ENCODE results near the gene MPPE1. TPM values are rescaled to one million over a fixed set of nuclear protein-coding genes. Genes with fewer than 3 reads are reported as not detected.
A peak's percentile ranks its signal among the peaks of the same experiment; 100 is the strongest.

Gene MPPE1
- total RNA-seq, 2 experiments from 2014 or later = 62.6 to 68.3 TPM

GRCh38 chr18:11873670-11874340, 34.3 kb downstream of the MPPE1 start:
- Histone ChIP-seq H3K4me3 (ENCODE audit: low read length) (no peak overlapping the region), H3K9me3 (ENCODE audit: control insufficient read depth in 1 of 2, insufficient read depth in 1 of 2, low read length in 2 of 2) (peaks cover 0 to 6% of the 10 kb centered on the region in 2 experiments), H3K36me3 (ENCODE audit: insufficient read depth, low read length) (peaks cover 3% of the 10 kb centered on the region), H3K4me1 (ENCODE audit: insufficient read depth, low read length) (no peaks in the 10 kb centered on the region), H3K27ac (ENCODE audit: low read depth in 1 of 2, low read length in 2 of 2) (no peak overlapping the region), H3K27me3 (ENCODE audit: control insufficient read depth in 1 of 2, insufficient read depth in 2 of 2, low read length in 2 of 2) (no peaks in the 10 kb centered on the region)
- Mint-ChIP-seq H3K4me1 (ENCODE audit: low read depth) (no peaks in the 10 kb centered on the region), H3K27me3 (peaks cover 4% of the 10 kb centered on the region), H3K9me3 (no peaks in the 10 kb centered on the region), H3K4me3 (no peak overlapping the region), H3K36me3 (ENCODE audit: low read depth) (peaks cover 5% of the 10 kb centered on the region), H3K27ac (no peak overlapping the region)
- no peak for TF ChIP-seq CTCF (IDR thresholded peaks at IDR 0.05)
- ChIA-PET CTCF (no interaction called here), POLR2A (no interaction called here)
- intact Hi-C loops (cut with DNase I, micrococcal nuclease) = loop anchor here (2.0 kb wide), 2 partner anchors 141 to 221 kb away; no protein-coding TSS in a partner anchor
- no peak for DNase-seq
- no peak for ATAC-seq (ENCODE audit: poor library complexity)

- POLR2A ChIA-PET = interaction anchor here (1.1 kb wide), 1 partner anchor 22 kb away, joined by 3 read pairs; no protein-coding TSS in a partner anchor
- H3K4me3 ChIP-seq (ENCODE audit: low read length) = no peak overlapping the region
- DNase-seq (peak in 5 of 14 experiments; percentile 7 to 55 (median 28)), ATAC-seq (ENCODE audit: poor library complexity) (peak; percentile 41)
- no peaks in the 10 kb centered on the region for H3K4me1 ChIP-seq (ENCODE audit: insufficient read depth, low read length)
- no peaks in the 10 kb centered on the region for H3K9me3 Mint-ChIP-seq
- H3K27ac ChIP-seq (ENCODE audit: low read depth in 1 of 2, low read length in 2 of 2) = no peak overlapping the region
- TF ChIP-seq CTCF (IDR thresholded peaks at IDR 0.05) = peak; percentile 45
- peaks cover 0 to 6% of the 10 kb centered on the region in 2 experiments for H3K9me3 ChIP-seq (ENCODE audit: control insufficient read depth in 1 of 2, insufficient read depth in 1 of 2, low read length in 2 of 2)
- CTCF ChIA-PET = interaction anchor here (0.6 to 2.8 kb wide), 2 partner anchors 82 to 140 kb away, joined by 6 to 8 read pairs; no protein-coding TSS in a partner anchor
- no peak overlapping the region for H3K4me3 Mint-ChIP-seq
- no peaks in the 10 kb centered on the region for H3K27me3 ChIP-seq (ENCODE audit: control insufficient read depth in 1 of 2, insufficient read depth in 2 of 2, low read length in 2 of 2)
- intact Hi-C loops (cut with DNase I, micrococcal nuclease) = loop anchor here (2.0 kb wide), 2 partner anchors 140 to 220 kb away; no protein-coding TSS in a partner anchor
- no peaks in the 10 kb centered on the region for H3K4me1 Mint-ChIP-seq (ENCODE audit: low read depth)
- H3K36me3 Mint-ChIP-seq (ENCODE audit: low read depth) = peaks cover 5% of the 10 kb centered on the region
- H3K27ac Mint-ChIP-seq = no peak overlapping the region
- H3K27me3 Mint-ChIP-seq = peaks cover 4% of the 10 kb centered on the region
- peaks cover 3% of the 10 kb centered on the region for H3K36me3 ChIP-seq (ENCODE audit: insufficient read depth, low read length)
Observed at GRCh38 chr18:11872479-11873136, 35.5 kb downstream of the MPPE1 start.

GRCh38 chr18:11871501-11871900, 36.6 kb downstream of the MPPE1 start:
- Mint-ChIP-seq H3K27me3 (peaks cover 9% of the 10 kb centered on the region), H3K4me3 (no peak overlapping the region), H3K4me1 (ENCODE audit: low read depth) (no peaks in the 10 kb centered on the region), H3K27ac (no peak overlapping the region), H3K36me3 (ENCODE audit: low read depth) (peaks cover 1% of the 10 kb centered on the region), H3K9me3 (no peaks in the 10 kb centered on the region)
- no peaks in the 10 kb centered on the region for H3K36me3 ChIP-seq (ENCODE audit: insufficient read depth, low read length)
- CTCF ChIA-PET = interaction anchor here (2.8 kb wide), 1 partner anchor 139 kb away, joined by 8 read pairs; no protein-coding TSS in a partner anchor
- no peak for ATAC-seq (ENCODE audit: poor library complexity)
- no peak overlapping the region for H3K4me3 ChIP-seq (ENCODE audit: low read length)
- no peak overlapping the region for H3K27ac ChIP-seq (ENCODE audit: low read depth in 1 of 2, low read length in 2 of 2)
- peaks cover 0 to 6% of the 10 kb centered on the region in 2 experiments for H3K9me3 ChIP-seq (ENCODE audit: control insufficient read depth in 1 of 2, insufficient read depth in 1 of 2, low read length in 2 of 2)
- intact Hi-C loops (cut with DNase I, micrococcal nuclease) = no loop called here
- POLR2A ChIA-PET = no interaction called here
- TF ChIP-seq CTCF (IDR thresholded peaks at IDR 0.05) = no peak
- H3K27me3 ChIP-seq (ENCODE audit: control insufficient read depth in 1 of 2, insufficient read depth in 2 of 2, low read length in 2 of 2) = no peaks in the 10 kb centered on the region
- no peak for DNase-seq
- no peaks in the 10 kb centered on the region for H3K4me1 ChIP-seq (ENCODE audit: insufficient read depth, low read length)

Measured in CD4-positive, alpha-beta T cell (primary cell).